Mesodermal cell (in vitro differentiated cells): ENCODE measurements around the gene LMAN1L.
A peak's percentile ranks its signal among the peaks of the same experiment; 100 is the strongest.

ENCODE experiments used
- H3K27ac ChIP-seq: 2 replicates; pipeline ENCODE4 v1.7.0; 2013; ENCODE audit warnings: mild to moderate bottlenecking, low read depth, low read length, moderate library complexity; ENCODE audit not compliant: severe bottlenecking
- H3K36me3 ChIP-seq: 2 replicates; pipeline ENCODE4 v1.7.1; 2013; ENCODE audit warnings: mild to moderate bottlenecking, low read length, moderate library complexity; ENCODE audit not compliant: control insufficient read depth, insufficient read depth
- H3K4me1 ChIP-seq: one replicate; pipeline ENCODE4 v1.7.1; 2013; ENCODE audit warnings: mild to moderate bottlenecking, low read length; ENCODE audit not compliant: insufficient read depth, control insufficient read depth, poor library complexity, severe bottlenecking
- H3K4me3 ChIP-seq: 2 replicates; pipeline ENCODE4 v1.7.0; 2013; ENCODE audit warnings: low read length, control low read depth, mild to moderate bottlenecking; ENCODE audit not compliant: insufficient read depth, poor library complexity, severe bottlenecking; ENCODE audit errors: extremely low read depth
- H3K9me3 ChIP-seq: 2 replicates; pipeline ENCODE4 v1.7.1; 2013; ENCODE audit warnings: mild to moderate bottlenecking, low read length, moderate library complexity; ENCODE audit not compliant: control insufficient read depth
- WGBS, 2 experiments: methylation state at CpG; one replicate each; pipeline ENCODE4 v1.1.5; 2013; ENCODE audit warnings: missing lambda C conversion rate in 2 of 2; ENCODE audit not compliant: insufficient coverage in 2 of 2; 5-methylcytosine and 5-hydroxymethylcytosine counted together

Gene LMAN1L

GRCh38 chr15:74789171-74789631 lies 23.4 kb upstream of the LMAN1L start:
- Histone ChIP-seq H3K4me1 (peaks cover 21% of the 10 kb centered on the region), H3K27ac (no peak overlapping the region), H3K9me3 (no peaks in the 10 kb centered on the region), H3K4me3 (no peak overlapping the region), H3K36me3 (peaks cover 39% of the 10 kb centered on the region)
- WGBS, 2 experiments: 93 to 95% methylated on average over 11 of the region's 14 CpGs

GRCh38 chr15:74789741-74790079 lies 22.9 kb upstream of the LMAN1L start:
- H3K4me3 ChIP-seq: no peak overlapping the region
- H3K36me3 ChIP-seq: peaks cover 35% of the 10 kb centered on the region
- peak overlapping the region; percentile 41 for H3K27ac ChIP-seq
- no peaks in the 10 kb centered on the region for H3K9me3 ChIP-seq
- WGBS, 2 experiments: 82 to 95% methylated on average over 3 of the region's 3 CpGs
- H3K4me1 ChIP-seq: peaks cover 21% of the 10 kb centered on the region

- Histone ChIP-seq H3K9me3 (no peaks in the 10 kb centered on the region), H3K27ac (peak overlapping the region; percentile 41), H3K4me1 (peaks cover 21% of the 10 kb centered on the region), H3K36me3 (peaks cover 34% of the 10 kb centered on the region), H3K4me3 (no peak overlapping the region)
- 89 to 91% methylated on average over 10 to 13 of the region's 15 CpGs for WGBS, 2 experiments
Observed at GRCh38 chr15:74790080-74790916, 22.3 kb upstream of the LMAN1L start.

- Histone ChIP-seq H3K27ac (no peak overlapping the region), H3K4me3 (no peak overlapping the region), H3K4me1 (peaks cover 21% of the 10 kb centered on the region), H3K36me3 (peaks cover 36% of the 10 kb centered on the region), H3K9me3 (no peaks in the 10 kb centered on the region)
- WGBS, 2 experiments: no CpG with 5 or more reads among the region's 1 CpG
Observed at GRCh38 chr15:74791007-74791406, 21.6 kb upstream of the LMAN1L start.

GRCh38 chr15:74791667-74792066 lies 21.0 kb upstream of the LMAN1L start:
- no peak overlapping the region for H3K27ac ChIP-seq
- no peak overlapping the region for H3K4me3 ChIP-seq
- peaks cover 21% of the 10 kb centered on the region for H3K4me1 ChIP-seq
- no peaks in the 10 kb centered on the region for H3K9me3 ChIP-seq
- H3K36me3 ChIP-seq: peaks cover 32% of the 10 kb centered on the region
- WGBS, 2 experiments: 94% methylated on average over 7 of the region's 7 CpGs

GRCh38 chr15:74792227-74793016 lies 20.2 kb upstream of the LMAN1L start:
- Histone ChIP-seq H3K36me3 (peaks cover 29% of the 10 kb centered on the region), H3K4me3 (no peak overlapping the region), H3K27ac (no peak overlapping the region), H3K9me3 (no peaks in the 10 kb centered on the region), H3K4me1 (peaks cover 21% of the 10 kb centered on the region)
- WGBS, 2 experiments: 88 to 95% methylated on average over 7 to 9 of the region's 12 CpGs

GRCh38 chr15:74793135-74794028 lies 19.3 kb upstream of the LMAN1L start:
- Histone ChIP-seq H3K9me3 (no peaks in the 10 kb centered on the region), H3K27ac (no peak overlapping the region), H3K36me3 (peaks cover 22% of the 10 kb centered on the region), H3K4me1 (peaks cover 16% of the 10 kb centered on the region), H3K4me3 (no peak overlapping the region)
- WGBS, 2 experiments: 73 to 78% methylated on average over 2 to 8 of the region's 12 CpGs

- peaks cover 16% of the 10 kb centered on the region for H3K4me1 ChIP-seq
- H3K36me3 ChIP-seq: peaks cover 19% of the 10 kb centered on the region
- no peak overlapping the region for H3K27ac ChIP-seq
- WGBS, 2 experiments: 94 to 97% methylated on average over 6 of the region's 9 CpGs
- H3K9me3 ChIP-seq: no peaks in the 10 kb centered on the region
- no peak overlapping the region for H3K4me3 ChIP-seq
Observed at GRCh38 chr15:74794248-74794969, 18.2 kb upstream of the LMAN1L start.

GRCh38 chr15:74794970-74795349 lies 17.7 kb upstream of the LMAN1L start:
- peaks cover 21% of the 10 kb centered on the region for H3K36me3 ChIP-seq
- H3K4me3 ChIP-seq: no peak overlapping the region
- H3K9me3 ChIP-seq: no peaks in the 10 kb centered on the region
- WGBS, 2 experiments: 77 to 88% methylated on average over 3 to 4 of the region's 9 CpGs
- H3K4me1 ChIP-seq: peaks cover 14% of the 10 kb centered on the region
- H3K27ac ChIP-seq: no peak overlapping the region
